ENCODE results near the gene CYP2C19.

GRCh38 chr10:94760586-94761178 lies 1.8 kb upstream of the CYP2C19 start:
- no peak for TF ChIP-seq CTCF (IDR thresholded peaks at IDR 0.05)
- TF ChIP-seq POLR2A (IDR thresholded peaks at IDR 0.05), result no peak

Measured in Peyer's patch (tissue), 4 donors.